Activated naive CD4-positive, alpha-beta T cell treated with Interleukin-2 at 50 U/mL for 16 hours (primary cell): ENCODE results near the gene TKFC.

ENCODE experiments used
- DNase-seq: peaks from one replicate; pipeline ENCODE4 v3.0.0-alpha.2; 2020

TKFC gene

GRCh38 chr11:61325649-61326414, 7.2 kb upstream of the TKFC start:
- DNase-seq, result no peak

- DNase-seq, result no peak
Measured at GRCh38 chr11:61327669-61328071, 5.4 kb upstream of the TKFC start.

DNA sequence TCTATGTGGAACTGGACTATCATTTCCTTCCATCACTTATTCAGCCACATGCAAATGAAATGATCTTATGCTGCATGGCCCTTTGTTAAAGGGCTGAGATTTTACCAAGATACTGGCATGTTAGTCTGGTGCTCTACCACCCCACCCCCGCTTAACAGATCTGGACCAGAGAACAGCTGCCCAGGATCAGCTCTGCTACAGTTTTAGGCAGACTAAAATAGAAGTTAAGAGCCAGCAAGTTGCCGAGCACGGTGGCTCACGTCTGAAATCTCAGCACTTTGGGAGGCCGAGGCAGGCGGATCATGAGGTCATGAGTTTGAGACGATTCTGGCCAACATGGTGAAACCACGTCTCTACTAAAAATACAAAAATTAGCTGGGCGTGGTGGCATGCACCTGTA, 4.7 kb upstream of the TKFC start:
- DNase-seq, result no peak

DNA sequence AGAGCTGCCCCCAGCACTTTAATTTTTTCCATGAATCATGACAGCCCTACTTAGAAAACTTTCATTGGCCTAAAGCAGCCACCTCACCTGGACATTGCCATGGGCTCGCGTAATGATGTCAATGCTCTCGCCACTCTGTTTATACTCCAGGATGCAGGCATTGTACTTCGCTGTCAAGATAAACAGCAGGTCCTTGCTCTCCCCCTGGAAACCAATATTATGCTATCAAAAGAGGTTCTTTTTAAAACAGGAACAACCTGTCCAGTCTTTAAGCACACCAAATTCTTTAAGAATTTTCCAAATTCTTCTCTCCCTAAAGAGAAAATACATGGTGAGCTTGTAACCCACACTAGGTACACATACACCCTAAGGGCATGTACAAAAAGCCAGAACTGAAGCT, 3.2 kb upstream of the TKFC start:
- no peak for DNase-seq

DNA sequence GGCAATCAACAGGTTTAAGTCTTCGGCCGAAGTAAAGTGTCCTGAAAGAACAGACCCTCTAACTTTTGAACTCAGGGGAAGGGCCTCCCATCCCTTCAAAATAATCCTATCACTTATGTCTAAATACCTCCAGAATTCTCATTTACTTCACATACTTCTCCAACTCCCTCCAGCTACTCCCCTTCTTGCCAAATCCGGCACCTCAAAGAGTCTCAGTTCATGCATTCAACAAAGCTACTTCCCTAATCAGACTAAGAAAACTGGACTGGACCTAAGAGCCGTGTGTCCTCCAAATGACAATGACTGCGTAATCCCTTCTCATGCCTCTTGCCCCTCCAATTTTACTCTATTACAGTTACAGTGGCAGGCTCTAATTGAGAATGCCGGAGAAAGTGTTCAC, 1.4 kb upstream of the TKFC start:
- DNase-seq, result no peak

DNA sequence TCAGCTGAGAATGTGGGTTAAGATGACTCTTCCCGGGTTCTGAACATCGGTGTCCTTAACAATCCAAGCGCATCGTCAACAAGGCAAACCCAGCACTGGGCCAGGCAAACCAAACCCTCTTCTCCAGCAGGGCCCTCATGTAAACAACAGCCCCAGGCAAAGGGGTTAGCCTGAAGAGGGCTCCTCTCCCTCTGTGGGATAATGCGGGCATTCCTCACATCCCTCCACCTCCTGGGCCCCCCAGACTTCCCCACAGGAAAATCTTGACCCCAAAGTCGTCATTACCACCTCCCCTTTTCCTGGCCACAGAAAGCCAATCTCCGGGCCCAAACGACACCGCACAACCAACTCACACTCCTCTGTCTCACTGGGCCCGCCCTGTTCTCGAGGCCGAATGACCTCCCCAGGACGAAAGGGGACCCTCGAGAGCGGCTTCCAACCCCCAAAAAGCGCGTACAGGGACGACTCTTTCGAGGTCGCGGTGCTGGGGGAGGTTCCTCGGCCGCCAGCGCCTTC, 689 bp upstream of the TKFC start:
- no peak for DNase-seq

DNA sequence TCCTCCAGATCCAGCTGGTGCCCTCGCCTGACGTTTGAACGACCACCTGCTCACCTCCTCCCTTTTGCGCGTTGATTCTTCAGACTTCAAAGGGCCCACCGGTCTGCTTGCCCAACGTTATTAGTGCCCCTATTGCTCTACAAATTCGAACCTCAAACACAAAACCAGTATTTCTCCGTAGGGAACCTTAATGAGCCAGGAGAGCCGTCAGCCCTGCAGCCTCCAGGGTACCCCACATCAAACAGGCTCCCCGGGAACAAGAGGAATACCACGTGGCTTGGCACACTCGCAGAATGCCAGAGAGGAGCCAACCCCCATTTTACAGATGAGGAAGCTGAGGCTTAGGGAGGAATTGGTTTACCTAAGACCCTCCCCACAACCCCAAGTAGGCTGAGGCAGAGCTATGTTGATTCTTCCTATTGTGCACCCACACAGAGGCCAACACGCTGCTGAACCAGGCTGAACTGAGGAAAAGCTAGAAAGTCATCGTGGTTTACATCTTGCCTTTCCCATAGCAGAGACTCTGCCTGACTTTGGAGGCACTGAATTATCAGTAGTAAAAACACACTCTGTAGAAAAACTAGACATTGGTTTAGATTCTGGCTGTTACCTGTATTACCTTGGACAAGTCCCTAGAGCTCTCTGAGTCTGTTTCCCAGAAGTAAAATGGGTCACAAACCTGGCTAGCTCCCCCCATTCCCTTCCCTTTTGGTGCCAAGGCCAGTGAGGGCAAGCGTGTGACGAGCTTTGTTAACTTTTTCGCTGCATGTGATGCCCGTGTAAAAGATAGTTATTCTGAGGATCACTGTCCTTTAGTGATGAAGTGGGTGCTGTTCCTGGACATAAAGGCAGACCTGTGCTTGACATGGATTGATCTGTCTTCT, 764 bp downstream of the TKFC start:
- DNase-seq, result no peak

DNA sequence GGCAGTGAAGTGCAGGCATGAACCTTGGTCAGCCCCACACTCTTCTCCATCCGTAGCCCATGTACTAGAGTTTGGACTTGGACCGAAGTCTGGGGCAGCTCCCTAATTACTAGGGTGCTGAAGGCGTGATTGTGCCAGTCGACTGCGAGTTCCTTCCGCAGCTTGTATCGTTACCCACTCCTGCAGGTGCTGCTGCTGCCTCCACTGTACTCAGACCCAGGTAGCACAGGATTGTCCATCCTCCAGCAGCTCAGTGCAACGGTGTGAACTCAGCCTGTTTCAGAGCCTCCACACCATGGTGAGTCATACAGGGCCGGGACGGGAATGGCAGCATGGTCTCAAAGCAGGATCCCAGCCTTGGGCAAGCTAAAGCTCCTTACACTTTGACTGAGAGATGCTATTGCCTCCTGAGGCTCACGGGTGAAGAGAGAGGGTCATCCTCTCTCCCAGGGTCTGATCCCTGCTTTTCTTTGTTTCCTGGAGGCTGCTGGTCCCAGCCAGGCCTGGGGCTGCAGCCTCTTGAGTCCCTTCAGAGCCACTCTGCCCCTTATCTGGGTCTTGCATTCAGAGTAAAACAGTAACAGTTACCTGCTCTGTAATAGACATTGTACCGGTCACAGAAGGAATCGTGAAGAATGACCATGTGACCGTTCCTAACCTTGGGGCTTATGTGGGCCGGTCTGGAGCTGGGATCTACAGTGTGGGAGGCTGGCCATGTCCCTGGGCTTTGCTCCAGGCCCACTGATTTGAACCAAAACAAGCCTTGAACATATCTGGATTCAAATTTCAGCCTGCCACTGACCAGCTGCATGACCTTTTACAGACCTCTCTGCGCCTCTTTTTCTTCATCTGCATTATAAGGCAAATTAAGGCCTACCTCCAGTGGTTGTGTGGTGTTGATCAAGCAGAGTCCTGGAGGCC, 1.7 kb downstream of the TKFC start:
- no peak for DNase-seq

DNA sequence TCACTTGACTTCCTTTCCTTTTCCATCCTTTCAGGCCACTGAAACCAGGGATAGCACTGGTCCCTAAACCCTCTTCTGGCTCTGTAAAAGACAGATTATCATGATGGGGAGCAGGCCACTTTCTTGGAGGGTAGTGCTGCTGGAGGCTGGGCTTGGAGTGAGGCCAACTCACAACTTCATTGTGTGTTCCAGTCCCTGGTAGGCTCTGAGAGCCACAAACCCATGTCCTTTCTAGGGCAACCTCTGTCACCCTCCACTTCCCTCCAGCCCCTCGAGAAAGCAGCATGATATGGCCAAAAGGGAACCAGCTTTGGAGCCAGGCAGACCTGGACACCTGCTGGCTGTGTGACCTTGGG, 2.3 kb downstream of the TKFC start:
- DNase-seq, result no peak

- DNase-seq, result peak; percentile 83
Measured at GRCh38 chr11:61336171-61336935, 3.3 kb downstream of the TKFC start.

GRCh38 chr11:61337706-61338470, 4.9 kb downstream of the TKFC start:
- DNase-seq, result no peak

GRCh38 chr11:61338783-61339489, 5.9 kb downstream of the TKFC start:
- no peak for DNase-seq

- no peak for DNase-seq
Measured at GRCh38 chr11:61339490-61339878, 6.5 kb downstream of the TKFC start.

GRCh38 chr11:61340979-61341378, 8.0 kb downstream of the TKFC start:
- no peak for DNase-seq

- DNase-seq, result no peak
Measured at GRCh38 chr11:61341706-61342105, 8.7 kb downstream of the TKFC start.

- DNase-seq, result no peak
Measured at GRCh38 chr11:61342207-61342803, 9.3 kb downstream of the TKFC start.

GRCh38 chr11:61343792-61344745, 11.0 kb downstream of the TKFC start:
- DNase-seq, result no peak

- no peak for DNase-seq
Measured at GRCh38 chr11:61345170-61345610, 12.2 kb downstream of the TKFC start.
